HCT116 (cell line): Measurements from ENCODE around the gene PIAS2. TPM values are rescaled to one million over a fixed set of nuclear protein-coding genes. Genes with fewer than 3 reads are reported as not detected.

ENCODE experiments used
- ATAC-seq: fragments of 200-7000 bp; cut with Tn5 transposase; 2 replicates; pipeline ENCODE4 v1.9.1; 2020; ENCODE audit warnings: mild to moderate bottlenecking, moderate library complexity
- BruUV-seq: library from RNA; stranded (reverse); fragments of 400-500 nt; replicated peaks from 2 replicates; lab custom pipeline; 2021; lab: Mats Ljungman, UMichigan
- CTCF ChIA-PET: fragments of 300-600 bp; sonication (Branson Sonifier 250); formaldehyde crosslinking; loops from one replicate; lab custom pipeline; 2021; ENCODE audit warnings: antibody characterized with exemption; lab: Charles Lee
- POLR2A ChIA-PET: fragments of 300-600, 350-600 bp; sonication (Branson Sonifier 250); formaldehyde crosslinking; loops from one replicate; lab custom pipeline; 2021; ENCODE audit warnings: antibody characterized with exemption; lab: Charles Lee
- RAD21 ChIA-PET, 2 experiments: fragments of 300-600 bp; sonication (Branson Sonifier 250); formaldehyde crosslinking; loops; one replicate each; lab custom pipeline; 2023; ENCODE audit warnings: low total read pairs in 2 of 2; ENCODE audit not compliant: uncharacterized antibody in 2 of 2, unreplicated experiment in 2 of 2, low non-redundant PET in 1 of 2; lab: Charles Lee
- DNase-seq: peaks from one replicate; pipeline ENCODE4 v3.0.0-alpha.2; 2010; ENCODE audit warnings: low read depth, low spot score
- H2AFZ ChIP-seq: fragments of 200-600 bp; shearing (Covaris generic), sonication (generic); 2 replicates; pipeline ENCODE4 v1.6.1; 2017; ENCODE audit warnings: low read depth, mixed run types, mixed read lengths, antibody characterized with exemption, low read length; ENCODE audit not compliant: poor library complexity, severe bottlenecking
- H3K27ac ChIP-seq: 2 replicates; pipeline ENCODE4 v1.5.1; 2012; ENCODE audit warnings: low read depth, low read length
- H3K27me3 ChIP-seq: fragments of 200-600 bp; sonication (generic); 2 replicates; pipeline ENCODE4 v1.6.1; 2016; ENCODE audit warnings: mixed run types, low read length, mixed read lengths; ENCODE audit not compliant: insufficient read depth
- H3K36me3 ChIP-seq, 2 experiments: fragments of 200-500 bp in 1 of 2; fragments of 200-600 bp in 1 of 2; sonication (Bioruptor generic) in 1 of 2; sonication (generic) in 1 of 2; 2 replicates each; pipeline versions ENCODE4 v1.5.1 to v1.6.1; 2014 to 2016; ENCODE audit warnings: low read length in 2 of 2, inconsistent platforms in 1 of 2, mixed read lengths in 1 of 2, mixed run types in 1 of 2; ENCODE audit not compliant: insufficient read depth in 2 of 2, control insufficient read depth in 1 of 2
- H3K4me1 ChIP-seq, 2 experiments: fragments of 200-600 bp in 1 of 2; sonication (generic) in 1 of 2; 2 replicates each; pipeline versions ENCODE4 v1.5.1 to v1.6.1; 2012 to 2017; ENCODE audit warnings: low read length in 2 of 2, inconsistent platforms in 1 of 2, mild to moderate bottlenecking in 1 of 2, mixed read lengths in 1 of 2, mixed run types in 1 of 2, moderate library complexity in 1 of 2; ENCODE audit not compliant: insufficient read depth in 2 of 2, control insufficient read depth in 1 of 2
- H3K4me2 ChIP-seq: fragments of 200-600 bp; sonication (generic); 2 replicates; pipeline ENCODE4 v1.6.1; 2017; ENCODE audit warnings: mixed run types, low read length, mixed read lengths
- H3K4me3 ChIP-seq, 2 experiments: fragments of 200-600 bp in 1 of 2; sonication (generic) in 1 of 2; replicated peaks in 1 of 2; 2 replicates each; pipeline ENCODE4 v1.5.1; 2011 to 2016; ENCODE audit warnings: low read length in 2 of 2, control low read depth in 1 of 2, low read depth in 1 of 2, mild to moderate bottlenecking in 1 of 2, mixed read lengths in 1 of 2, mixed run types in 1 of 2
- H3K79me2 ChIP-seq: fragments of 200-600 bp; sonication (generic); 2 replicates; pipeline ENCODE4 v1.6.1; 2017; ENCODE audit warnings: mild to moderate bottlenecking, mixed run types, low read length, moderate library complexity, mixed read lengths; ENCODE audit not compliant: insufficient read depth
- H3K9ac ChIP-seq: fragments of 200-600 bp; sonication (generic); 2 replicates; pipeline ENCODE4 v1.6.1; 2016; ENCODE audit warnings: low read length, mixed read lengths
- H3K9me2 ChIP-seq: fragments of 200-600 bp; sonication (generic), shearing (Covaris generic); 2 replicates; pipeline ENCODE4 v1.6.1; 2017; ENCODE audit warnings: mixed run types, mild to moderate bottlenecking, moderate library complexity; ENCODE audit not compliant: insufficient read depth
- H3K9me3 ChIP-seq, 2 experiments: fragments of 200-500 bp in 1 of 2; fragments of 200-600 bp in 1 of 2; sonication (Bioruptor generic) in 1 of 2; sonication (generic) in 1 of 2; 2 replicates each; pipeline ENCODE4 v1.6.1; 2014 to 2017; ENCODE audit warnings: low read length in 2 of 2, mixed read lengths in 2 of 2, inconsistent platforms in 1 of 2, low read depth in 1 of 2, mild to moderate bottlenecking in 1 of 2, mixed run types in 1 of 2, moderate library complexity in 1 of 2; ENCODE audit not compliant: control insufficient read depth in 1 of 2, insufficient read depth in 1 of 2
- H4K20me1 ChIP-seq: fragments of 200-600 bp; sonication (generic), shearing (Covaris generic); 2 replicates; pipeline ENCODE4 v1.6.1; 2017; ENCODE audit warnings: mixed run types, mild to moderate bottlenecking, moderate library complexity; ENCODE audit not compliant: insufficient read depth
- ATF3 ChIP-seq: IDR thresholded peaks from 2 replicates; pipeline ENCODE4 v1.6.1; 2012
- CBX3 ChIP-seq: IDR thresholded peaks from 2 replicates; pipeline ENCODE4 v1.6.1; 2012; ENCODE audit warnings: low read depth
- CTCF ChIP-seq, 3 experiments: fragments of 200-600 bp in 1 of 3; sonication (generic) in 1 of 3; IDR thresholded peaks in 2 of 3; conservative IDR thresholded peaks in 1 of 3; 2 replicates each; pipeline ENCODE4 v1.5.1; 2012 to 2017; ENCODE audit warnings: low read depth in 2 of 3, low read length in 2 of 3, antibody characterized with exemption in 1 of 3, borderline replicate concordance in 1 of 3, control low read depth in 1 of 3, mild to moderate bottlenecking in 1 of 3, mixed read lengths in 1 of 3, mixed run types in 1 of 3, moderate library complexity in 1 of 3; ENCODE audit not compliant: insufficient read depth in 1 of 3
- EGR1 ChIP-seq: IDR thresholded peaks from 2 replicates; pipeline ENCODE4 v1.6.1; 2012; ENCODE audit warnings: low read depth
- EZH2 ChIP-seq: fragments of 200-600 bp; sonication (generic); IDR thresholded peaks from 2 replicates; pipeline ENCODE4 v1.6.1; 2017; ENCODE audit warnings: antibody characterized with exemption, mixed run types
- FOSL1 ChIP-seq: IDR thresholded peaks from 2 replicates; pipeline ENCODE4 v1.6.1; 2012; ENCODE audit warnings: low read depth
- JUND ChIP-seq: IDR thresholded peaks from 2 replicates; pipeline ENCODE4 v1.6.1; 2012
- MAX ChIP-seq: IDR thresholded peaks from 2 replicates; pipeline ENCODE4 v1.6.1; 2012
- POLR2AphosphoS5 ChIP-seq: IDR thresholded peaks from 2 replicates; pipeline ENCODE4 v1.6.1; 2011; ENCODE audit warnings: mild to moderate bottlenecking, low read depth, low read length, moderate library complexity
- RAD21 ChIP-seq: IDR thresholded peaks from 2 replicates; pipeline ENCODE4 v1.6.1; 2012; ENCODE audit warnings: low read depth, mild to moderate bottlenecking
- REST ChIP-seq: IDR thresholded peaks from 2 replicates; pipeline ENCODE4 v1.6.1; 2012; ENCODE audit warnings: low read depth
- SIN3A ChIP-seq: IDR thresholded peaks from 2 replicates; pipeline ENCODE4 v1.6.1; 2012; ENCODE audit warnings: low read depth
- SP1 ChIP-seq: IDR thresholded peaks from 2 replicates; pipeline ENCODE4 v1.6.1; 2012; ENCODE audit warnings: low read depth
- SRF ChIP-seq: IDR thresholded peaks from 2 replicates; pipeline ENCODE4 v1.6.1; 2012; ENCODE audit warnings: low read depth
- TCF7L2 ChIP-seq: IDR thresholded peaks from 2 replicates; pipeline ENCODE4 v1.7.0; 2011; ENCODE audit warnings: borderline replicate concordance, inconsistent platforms; ENCODE audit not compliant: insufficient read depth, insufficient read length; ENCODE audit errors: extremely low read depth
- YY1 ChIP-seq: IDR thresholded peaks from 2 replicates; pipeline ENCODE4 v1.6.1; 2011; ENCODE audit warnings: low read length, low read depth, moderate library complexity, mild to moderate bottlenecking; ENCODE audit not compliant: insufficient replicate concordance; ENCODE audit errors: extremely low read depth
- ZBTB33 ChIP-seq: IDR thresholded peaks from 2 replicates; pipeline ENCODE4 v1.6.1; 2011; ENCODE audit warnings: mild to moderate bottlenecking, low read length, moderate library complexity; ENCODE audit not compliant: insufficient replicate concordance; ENCODE audit errors: extremely low read depth
- ZFX ChIP-seq: fragments of 450-650 bp; IDR thresholded peaks from 2 replicates; pipeline ENCODE4 v1.6.1; 2017
- ZNF274 ChIP-seq: fragments of 200-500 bp; sonication (Bioruptor generic); IDR thresholded peaks from 2 replicates; pipeline ENCODE4 v1.6.1; 2014; ENCODE audit warnings: mild to moderate bottlenecking, low read depth, low read length, inconsistent platforms
- intact Hi-C: fragments of 100-400 bp; cut with micrococcal nuclease; formaldehyde crosslinking; loops from 2 replicates; pipeline ENCODE4 v1.10.0; 2022
- total RNA-seq: library from RNA; stranded (reverse); gene quantifications from one replicate; pipeline ENCODE4 v1.2.1, GENCODE V29; 2021; ENCODE audit not compliant: unreplicated experiment

The PIAS2 gene
- total RNA-seq, 1 experiment from 2014 or later = 31.7 TPM

GRCh38 chr18:46756559-46757201, 160.6 kb downstream of the PIAS2 start, which contains the start of gene ST8SIA5:
Gene ST8SIA5, minus strand, starts transcription at chr18:46757053. Its CDS starts 545 bp downstream, at chr18:46756508.
- Histone ChIP-seq H3K9ac (no peak within 1 kb of the TSS), H3K27ac (no peak within 1 kb of the TSS), H3K9me3 (no peaks in the 10 kb centered on the region), H3K36me3 (no peaks in the 10 kb centered on the region), H4K20me1 (no peaks in the 10 kb centered on the region), H3K9me2 (no peaks in the 10 kb centered on the region), H3K4me3 (no peak within 1 kb of the TSS), H3K4me2 (no peak within 1 kb of the TSS), H3K79me2 (no peaks in the 10 kb centered on the region), H3K27me3 (peaks cover 10% of the 10 kb centered on the region; the same call in 1 of the 2 replicates), H3K4me1 (no peaks in the 10 kb centered on the region), H2AFZ (no peak within 1 kb of the TSS)
- TF ChIP-seq CBX3 = no peak
- TF ChIP-seq MAX = no peak
- no peak for TF ChIP-seq FOSL1
- no peak for TF ChIP-seq JUND
- no peak for TF ChIP-seq ZFX
- TF ChIP-seq TCF7L2 = no peak
- no peak for TF ChIP-seq SIN3A
- no peak for TF ChIP-seq ZBTB33
- no peak for TF ChIP-seq POLR2AphosphoS5
- TF ChIP-seq SRF = no peak
- TF ChIP-seq EZH2 = no peak
- TF ChIP-seq SP1 = no peak
- TF ChIP-seq ATF3 = no peak
- no peak for TF ChIP-seq ZNF274
- no peak for TF ChIP-seq CTCF (IDR thresholded peaks at IDR 0.05 in 2 of 3, conservative IDR thresholded peaks at IDR 0.05 in 1 of 3; ENCODE audit: borderline replicate concordance in 1 of 3, insufficient read depth in 1 of 3, low read depth in 2 of 3, low read length in 2 of 3)
- TF ChIP-seq EGR1 = no peak
- TF ChIP-seq REST = no peak
- TF ChIP-seq YY1 = no peak
- TF ChIP-seq RAD21 = no peak
- POLR2A ChIA-PET = interaction anchor here (0.9 kb wide), 1 partner anchor 484 kb away, joined by 4 read pairs; no protein-coding TSS in a partner anchor
- intact Hi-C loops = no loop called here
- no TSS peak for BruUV-seq
- CTCF ChIA-PET = no interaction called here
- RAD21 ChIA-PET = no interaction called here
- ATAC-seq (no peak), DNase-seq (no peak)
